ENCODE data around the gene NEMP1.

GRCh38 chr12:57099047-57099714 is 20.6 kb upstream of the NEMP1 start:
- no peak for TF ChIP-seq CTCF (IDR thresholded peaks at IDR 0.05; ENCODE audit: insufficient read depth, low read length, poor library complexity, severe bottlenecking)
- TF ChIP-seq EZH2phosphoT487 (conservative IDR thresholded peaks at IDR 0.05; ENCODE audit: low read length): no peak

All from SU-DHL-6 (cell line).